Adrenal gland (tissue), 12 donors: ENCODE measurements around the gene C3AR1. TPM values are rescaled to one million over a fixed set of nuclear protein-coding genes. Genes with fewer than 3 reads are reported as not detected.

Experiments used
- DNase-seq, 7 donors: peaks; one replicate each; pipeline ENCODE4 v3.0.0-alpha.2; 2019 to 2020
- H3K27ac ChIP-seq, 5 donors: fragments of 200-600 bp; sonication (generic) in 4 of 5; 1 replicate in 3 of 5; 2 replicates in 2 of 5; pipeline versions ENCODE4 v1.5.1 to v1.8.0; 2016 to 2020; ENCODE audit warnings: mild to moderate bottlenecking in 1 of 5
- H3K27me3 ChIP-seq: fragments of 200-600 bp; 2 replicates; pipeline ENCODE4 v1.8.0; 2021
- H3K36me3 ChIP-seq, 2 donors: fragments of 200-600 bp; replicated peaks in 1 of 2; 1 replicate in 1 of 2; 2 replicates in 1 of 2; pipeline versions ENCODE4 v1.5.1 to v1.8.0; 2018 to 2022
- H3K4me1 ChIP-seq, 2 donors: fragments of 200-600 bp; replicated peaks in 1 of 2; 1 replicate in 1 of 2; 2 replicates in 1 of 2; pipeline versions ENCODE4 v1.5.1 to v1.8.0; 2018 to 2021
- H3K4me3 ChIP-seq, 4 donors: fragments of 200-600 bp; sonication (generic) in 3 of 4; one replicate each; pipeline ENCODE4 v1.5.1; 2016 to 2018
- H3K9me3 ChIP-seq, 3 donors: fragments of 200-600 bp; sonication (generic) in 1 of 3; replicated peaks in 1 of 3; 1 replicate in 2 of 3; 2 replicates in 1 of 3; pipeline versions ENCODE4 v1.5.1 to v1.8.0; 2016 to 2021
- POLR2A ChIP-seq, 2 donors: fragments of 450-650 bp; IDR thresholded peaks; one replicate each; pipeline ENCODE4 v1.6.1; 2017; ENCODE audit warnings: antibody characterized with exemption in 2 of 2, mild to moderate bottlenecking in 2 of 2, moderate library complexity in 1 of 2
- WGBS, 4 donors: extraction: QIAGEN DNeasy Blood & Tissue Kit in 2 of 4; methylation state at CpG; one replicate each; pipeline versions ENCODE4 v1.1.5 to v1.1.7; 2013 to 2017; 5-methylcytosine and 5-hydroxymethylcytosine counted together
- intact Hi-C, 2 donors: fragments of 100-400 bp; cut with DNase I; formaldehyde crosslinking; loops; one replicate each; pipeline versions ENCODE4 v1.14.1 to v1.15.0; 2022 to 2023
- polyA plus RNA-seq, 3 donors: library from polyadenylated mRNA; stranded (reverse); fragments of 200-250 nt in 2 of 3; fragments of 350-450 nt in 1 of 3; fragmentation: Illumina TruSeq in 1 of 3; extraction: RNeasy Lipid Tissue Mini Kit (QIAGEN cat#74804) in 1 of 3; gene quantifications; one replicate each; pipeline ENCODE4 v1.2.3, GENCODE V29; 2013 to 2014
- total RNA-seq, 9 donors: library from RNA; depleted of rRNA in 4 of 9; stranded (reverse); fragments of >200 nt in 4 of 9; fragments of 120-200 nt in 1 of 9; fragmentation: NEBNext Ultra II Directional in 1 of 9; extraction: Animal tissue kit (Norgen Biotek cat#: 25700) in 1 of 9; gene quantifications; one replicate each; pipeline versions ENCODE4 v1.1.0 to v1.2.4, GENCODE V29; 2013 to 2023
- TF ChIP-seq, protein P1 (sequence below), 6 experiments: fragments of 450-650 bp in 4 of 6; fragments of 200-600 bp in 2 of 6; sonication (generic) in 1 of 6; IDR thresholded peaks; 1 replicate in 5 of 6; 2 replicates in 1 of 6; pipeline versions ENCODE4 v1.5.1 to v1.8.0; 2016 to 2021; ENCODE audit warnings: antibody characterized with exemption in 6 of 6, mild to moderate bottlenecking in 2 of 6, moderate library complexity in 1 of 6
- donor health status: healthy with polysubstance abuse.
- donor health status: Bipolar disorder and iron deficiency.
- donor health status: DM: yes; HTN: yes; CAD: no.
- donor health status: DM: no; HTN: no; CAD: no.
- donor health status: DM: no; HTN: no; CAD: no.
- donor health status: DM: yes; HTN: yes; CAD: no.

C3AR1 gene
- total and polyA plus RNA-seq, 12 donors: 3.3 to 40.3 (median 20.1) TPM

DNA sequence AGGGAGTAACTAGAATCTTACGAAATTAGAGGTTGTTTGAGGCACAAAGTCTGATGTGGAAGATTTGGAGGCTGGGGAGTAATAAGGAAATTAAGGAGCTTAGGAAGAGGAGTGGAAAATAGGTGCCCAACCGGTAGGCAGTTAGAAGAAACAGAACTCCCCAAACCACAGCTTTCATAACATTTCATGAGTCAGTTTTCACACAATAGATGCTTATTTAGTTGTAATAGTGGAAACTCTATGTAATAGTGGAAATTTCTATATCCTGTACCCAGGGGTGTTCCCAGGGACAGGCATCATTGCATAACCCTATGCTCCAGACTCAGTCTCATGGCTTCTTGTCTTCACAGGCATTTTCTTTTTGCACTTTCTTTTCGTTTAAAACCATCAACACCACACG, 8.3 kb downstream of the C3AR1 start:
- TF ChIP-seq, protein P1, sequence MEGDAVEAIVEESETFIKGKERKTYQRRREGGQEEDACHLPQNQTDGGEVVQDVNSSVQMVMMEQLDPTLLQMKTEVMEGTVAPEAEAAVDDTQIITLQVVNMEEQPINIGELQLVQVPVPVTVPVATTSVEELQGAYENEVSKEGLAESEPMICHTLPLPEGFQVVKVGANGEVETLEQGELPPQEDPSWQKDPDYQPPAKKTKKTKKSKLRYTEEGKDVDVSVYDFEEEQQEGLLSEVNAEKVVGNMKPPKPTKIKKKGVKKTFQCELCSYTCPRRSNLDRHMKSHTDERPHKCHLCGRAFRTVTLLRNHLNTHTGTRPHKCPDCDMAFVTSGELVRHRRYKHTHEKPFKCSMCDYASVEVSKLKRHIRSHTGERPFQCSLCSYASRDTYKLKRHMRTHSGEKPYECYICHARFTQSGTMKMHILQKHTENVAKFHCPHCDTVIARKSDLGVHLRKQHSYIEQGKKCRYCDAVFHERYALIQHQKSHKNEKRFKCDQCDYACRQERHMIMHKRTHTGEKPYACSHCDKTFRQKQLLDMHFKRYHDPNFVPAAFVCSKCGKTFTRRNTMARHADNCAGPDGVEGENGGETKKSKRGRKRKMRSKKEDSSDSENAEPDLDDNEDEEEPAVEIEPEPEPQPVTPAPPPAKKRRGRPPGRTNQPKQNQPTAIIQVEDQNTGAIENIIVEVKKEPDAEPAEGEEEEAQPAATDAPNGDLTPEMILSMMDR (IDR thresholded peaks at IDR 0.05): no peak
- TF ChIP-seq POLR2A (IDR thresholded peaks at IDR 0.05): no peak
- Histone ChIP-seq H3K4me3 (no peak overlapping the region), H3K27me3 (no peaks in the 10 kb centered on the region), H3K9me3 (no peaks in the 10 kb centered on the region), H3K27ac (peak overlapping the region in 2 of 5 donors; percentile 22 to 45), H3K36me3 (peaks cover 0 to 23% of the 10 kb centered on the region in 2 donors), H3K4me1 (peaks cover 0 to under 1% of the 10 kb centered on the region in 2 donors)
- 69 to 79% (median 74%) methylated on average over 4 of the region's 4 CpGs for WGBS, 4 donors
- intact Hi-C loops: no loop called here
- DNase-seq: peak in 1 of 7 donors; percentile 33

DNA sequence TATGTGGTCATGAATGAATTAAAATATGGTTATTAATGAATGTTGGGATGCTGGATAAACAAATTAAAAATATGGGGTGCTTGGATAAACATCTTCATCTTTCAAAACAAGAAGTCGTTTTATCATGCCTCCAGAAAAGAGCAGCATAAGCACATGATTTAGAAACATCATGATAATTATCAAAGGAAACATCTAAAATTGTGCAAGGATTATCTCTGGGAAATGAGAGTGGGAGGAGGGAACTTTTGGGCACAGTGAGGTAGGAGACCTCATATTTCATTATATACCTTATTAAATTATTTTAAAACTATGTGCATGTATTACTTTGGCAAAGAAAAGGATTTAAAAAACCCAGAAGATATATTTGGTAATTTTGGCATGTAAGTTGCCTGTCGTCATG, 8.9 kb downstream of the C3AR1 start:
- intact Hi-C loops: no loop called here
- no peak for DNase-seq
- Histone ChIP-seq H3K9me3 (no peaks in the 10 kb centered on the region), H3K4me1 (peaks cover 0 to 6% of the 10 kb centered on the region in 2 donors), H3K36me3 (peaks cover 0 to 28% of the 10 kb centered on the region in 2 donors), H3K27me3 (no peaks in the 10 kb centered on the region), H3K4me3 (no peak overlapping the region), H3K27ac (peak overlapping the region in 2 of 5 donors; percentile 22 to 45)
- WGBS, 4 donors: 43 to 60% (median 54%) methylated on average over 2 of the region's 2 CpGs
- TF ChIP-seq, protein P1 (IDR thresholded peaks at IDR 0.05): no peak
- TF ChIP-seq POLR2A (IDR thresholded peaks at IDR 0.05): no peak

GRCh38 chr12:8054816-8055215, 11.3 kb downstream of the C3AR1 start:
- H3K9me3 ChIP-seq: no peaks in the 10 kb centered on the region
- 77 to 94% (median 89%) methylated on average over 2 of the region's 2 CpGs for WGBS, 4 donors
- H3K4me1 ChIP-seq: peaks cover 0 to 11% of the 10 kb centered on the region in 2 donors
- intact Hi-C loops: no loop called here
- H3K27me3 ChIP-seq: no peaks in the 10 kb centered on the region
- no peak overlapping the region for H3K4me3 ChIP-seq
- peak in 1 of 7 donors; percentile 33 for DNase-seq
- H3K27ac ChIP-seq: no peak overlapping the region
- H3K36me3 ChIP-seq: peaks cover 0 to 48% of the 10 kb centered on the region in 2 donors
- no peak for TF ChIP-seq POLR2A (IDR thresholded peaks at IDR 0.05)
- TF ChIP-seq, protein P1 (IDR thresholded peaks at IDR 0.05): no peak

- H3K4me1 ChIP-seq: peaks cover 4 to 30% of the 10 kb centered on the region in 2 donors
- no peaks in the 10 kb centered on the region for H3K9me3 ChIP-seq
- peak overlapping the region in 3 of 5 donors; percentile 12 to 73 (median 13) for H3K27ac ChIP-seq
- peak in 6 of 7 donors; percentile 41 to 71 (median 66) for DNase-seq
- H3K36me3 ChIP-seq: peaks cover 0 to 66% of the 10 kb centered on the region in 2 donors
- no peak overlapping the region for H3K4me3 ChIP-seq
- TF ChIP-seq, protein P1 (IDR thresholded peaks at IDR 0.05): peak in 1 of 6 experiments; percentile 10
- no peak for TF ChIP-seq POLR2A (IDR thresholded peaks at IDR 0.05)
- intact Hi-C loops: no loop called here
- no peaks in the 10 kb centered on the region for H3K27me3 ChIP-seq
- WGBS, 4 donors: 48 to 68% (median 64%) methylated on average over 7 of the region's 7 CpGs
These were observed 13.5 kb downstream of the C3AR1 start for GRCh38 chr12:8052679-8053078.
